Stimulated activated CD4-positive, alpha-beta T cell treated with anti-CD3 and anti-CD28 coated beads, Interleukin-12 subunit alpha, Interleukin-12 subunit beta, amount 100 ng/mL, for 48 hours (primary cell): ENCODE measurements around the gene CA10.

Experiments used
- DNase-seq, 3 donors: peaks; one replicate each; pipeline ENCODE4 v3.0.0-alpha.2; 2020; ENCODE audit warnings: low read depth in 2 of 3, low spot score in 1 of 3

Gene CA10

GRCh38 chr17:52049051-52049450 is 109.5 kb downstream of the CA10 start:
- no peak for DNase-seq

GRCh38 chr17:52048137-52048898 is 110.2 kb downstream of the CA10 start:
- DNase-seq: no peak

- DNase-seq: no peak
Observed at GRCh38 chr17:52047086-52047485, 111.4 kb downstream of the CA10 start.

GRCh38 chr17:52041123-52041617 is 117.3 kb downstream of the CA10 start:
- DNase-seq: no peak

- DNase-seq: no peak
Observed at GRCh38 chr17:52036416-52036815, 122.1 kb downstream of the CA10 start.

GRCh38 chr17:52035336-52035915 is 123.1 kb downstream of the CA10 start:
- no peak for DNase-seq

- DNase-seq: no peak
Observed at GRCh38 chr17:52032454-52032853, 126.1 kb downstream of the CA10 start.

GRCh38 chr17:52030052-52030451 is 128.5 kb downstream of the CA10 start:
- DNase-seq: no peak

- DNase-seq: no peak
Observed at GRCh38 chr17:52027620-52028295, 130.8 kb downstream of the CA10 start.

- no peak for DNase-seq
Observed at GRCh38 chr17:52027081-52027480, 131.4 kb downstream of the CA10 start.

- no peak for DNase-seq
Observed at GRCh38 chr17:52026075-52026474, 132.4 kb downstream of the CA10 start.

- DNase-seq: no peak
Observed at GRCh38 chr17:52025236-52025635, 133.3 kb downstream of the CA10 start.

- DNase-seq: no peak
Observed at GRCh38 chr17:52024300-52024870, 134.1 kb downstream of the CA10 start.

- no peak for DNase-seq
Observed at GRCh38 chr17:52011064-52011463, 147.4 kb downstream of the CA10 start.

- DNase-seq: no peak
Observed at GRCh38 chr17:51999654-52000053, 158.9 kb downstream of the CA10 start.

- DNase-seq: no peak
Observed at GRCh38 chr17:51997723-51998122, 160.8 kb downstream of the CA10 start.

GRCh38 chr17:51995797-51996403 is 162.6 kb downstream of the CA10 start:
- no peak for DNase-seq

- no peak for DNase-seq
Observed at GRCh38 chr17:51992864-51993416, 165.6 kb downstream of the CA10 start.

- no peak for DNase-seq
Observed at GRCh38 chr17:51971121-51971520, 187.4 kb downstream of the CA10 start.

GRCh38 chr17:51961689-51962088 is 196.8 kb downstream of the CA10 start:
- no peak for DNase-seq

GRCh38 chr17:51957786-51958185 is 200.7 kb downstream of the CA10 start:
- no peak for DNase-seq
